Cardiac septum (tissue), 1 donor: ENCODE measurements around the gene SLC1A3. TPM values are rescaled to one million over a fixed set of nuclear protein-coding genes. Genes with fewer than 3 reads are reported as not detected.

ENCODE experiments used
- DNase-seq: peaks from one replicate; pipeline ENCODE4 v3.0.0-alpha.2; 2020; ENCODE audit warnings: low spot score
- intact Hi-C: fragments of 100-400 bp; cut with DNase I; formaldehyde crosslinking; loops from one replicate; pipeline ENCODE4 v1.14.0; 2022
- total RNA-seq: library from RNA; stranded (reverse); fragmentation: NEBNext Ultra II Directional; extraction: Animal tissue kit (Norgen Biotek cat#: 25700); gene quantifications from one replicate; pipeline ENCODE4 v1.2.1, GENCODE V29; 2021
- donor health status: DM: no; HTN: no; CAD: no.

SLC1A3 gene
- total RNA-seq, 1 donor from 2014 or later = 53.0 TPM

- DNase-seq = no peak
- intact Hi-C loops = no loop called here
Observed at GRCh38 chr5:36596756-36597155, 9.7 kb upstream of the SLC1A3 start.

DNA sequence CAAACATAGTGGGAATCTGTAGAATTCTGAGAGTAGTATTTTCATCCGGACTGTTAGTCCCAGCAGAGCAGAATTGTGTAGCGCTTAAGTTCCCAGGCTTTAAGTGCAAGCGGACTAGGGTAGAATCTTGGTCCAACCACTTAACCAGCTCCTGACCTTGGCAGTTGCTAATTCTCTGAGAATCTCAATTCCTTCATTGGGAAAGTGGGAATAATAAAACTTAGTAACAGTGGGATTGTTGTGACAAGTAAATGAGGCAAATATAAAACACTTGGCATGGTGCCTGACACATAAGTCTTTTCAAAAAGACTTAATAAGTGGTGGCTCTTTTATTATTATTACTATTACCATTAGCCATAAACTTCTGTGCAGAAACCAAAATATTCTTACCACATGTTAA, 8.4 kb upstream of the SLC1A3 start:
- intact Hi-C loops = no loop called here
- DNase-seq = no peak

DNA sequence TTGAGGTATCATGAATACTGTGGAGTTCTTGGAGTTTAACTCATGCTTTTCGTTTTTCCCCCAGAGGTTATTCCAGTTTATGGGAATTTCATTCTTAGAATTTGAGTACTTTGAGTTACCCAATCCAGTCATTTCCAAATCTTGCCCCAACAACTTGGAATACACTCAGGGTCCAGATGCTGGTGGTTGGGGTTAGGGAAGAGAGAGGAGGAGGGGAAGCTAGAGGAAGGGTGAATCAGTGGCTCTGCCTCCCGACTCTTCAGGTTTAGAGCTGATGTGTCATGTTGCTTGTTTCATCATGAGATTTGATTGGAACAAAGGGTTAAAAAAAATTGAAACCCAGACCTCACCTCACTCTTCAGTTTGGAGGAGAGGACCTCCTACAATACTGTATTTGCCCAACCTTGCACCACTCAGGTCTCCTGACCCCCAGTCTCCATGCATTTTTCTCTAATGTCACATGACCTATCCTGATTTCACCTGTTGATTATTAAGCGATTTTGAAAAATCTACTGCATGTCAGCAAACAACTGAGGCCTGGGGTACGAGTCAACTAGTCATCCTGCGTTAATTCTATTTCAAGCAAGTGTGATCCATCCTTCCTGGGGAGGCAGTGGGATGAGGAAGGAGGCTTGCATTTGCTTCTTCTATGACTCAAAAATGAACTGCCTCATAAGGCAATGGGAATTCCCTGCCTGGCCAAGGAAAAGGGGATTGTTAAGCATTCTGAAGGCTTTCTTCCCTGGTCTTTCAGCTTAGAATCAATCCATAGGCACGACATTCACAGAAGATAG, 6.2 kb upstream of the SLC1A3 start:
- DNase-seq = no peak
- intact Hi-C loops = no loop called here

GRCh38 chr5:36600917-36601527, 5.4 kb upstream of the SLC1A3 start:
- no peak for DNase-seq
- intact Hi-C loops = no loop called here

DNA sequence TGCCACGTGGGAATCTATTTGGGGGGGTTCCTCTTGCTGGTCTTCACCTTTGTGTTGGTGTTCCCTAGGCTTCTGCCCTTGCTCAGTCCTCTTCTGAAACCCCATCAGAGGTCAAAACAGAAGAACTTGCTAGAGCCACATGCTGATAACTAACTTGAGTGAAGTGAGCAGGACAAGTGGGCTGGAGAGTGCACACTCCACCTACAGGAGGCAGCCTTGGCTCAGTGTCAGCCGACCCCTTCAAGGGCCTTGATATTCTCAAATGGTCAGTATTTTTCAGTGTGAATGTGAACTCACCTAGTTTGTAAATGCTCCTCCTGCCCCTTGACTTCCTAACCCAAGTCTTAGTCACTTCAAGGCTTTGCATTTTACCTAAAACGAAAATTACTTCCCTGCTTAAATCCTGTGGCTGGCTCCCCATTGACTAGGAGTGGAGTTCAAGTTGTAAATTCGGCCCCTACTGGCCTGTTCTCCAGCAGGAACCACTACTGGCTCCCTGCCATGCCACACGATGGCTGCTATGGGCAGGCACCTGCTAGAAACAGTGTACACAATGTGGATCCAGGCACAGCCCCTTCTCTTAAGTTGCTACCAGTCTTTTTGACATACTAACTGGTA, 3.6 kb upstream of the SLC1A3 start:
- intact Hi-C loops = no loop called here
- no peak for DNase-seq

DNA sequence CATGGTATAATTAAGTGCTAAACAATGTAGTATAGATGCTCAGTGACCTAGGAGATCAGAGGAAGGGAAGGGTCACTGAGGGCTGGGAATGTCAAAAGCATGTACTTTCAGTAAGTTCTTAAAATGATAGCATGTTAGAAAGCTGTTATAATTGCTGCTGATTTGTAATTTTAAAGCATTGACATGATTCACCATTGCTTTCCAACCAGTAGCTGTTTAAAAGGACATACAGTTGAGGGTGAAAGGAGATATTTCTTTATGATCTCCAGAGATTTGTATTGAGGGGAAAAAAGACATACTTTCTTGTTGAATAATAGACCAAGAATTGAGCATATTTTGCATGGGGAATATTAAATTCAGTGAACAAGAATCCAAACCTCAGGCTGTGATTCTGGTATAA, 1.2 kb upstream of the SLC1A3 start:
- DNase-seq = no peak
- intact Hi-C loops = loop anchor here (5.0 kb wide), 3 partner anchors 33 to 188 kb away; no protein-coding TSS in a partner anchor

- intact Hi-C loops = loop anchor here (2.0 to 5.0 kb wide), 4 partner anchors 34 to 189 kb away; no protein-coding TSS in a partner anchor
Observed at GRCh38 chr5:36606036-36606427, 374 bp upstream of the SLC1A3 start.

DNA sequence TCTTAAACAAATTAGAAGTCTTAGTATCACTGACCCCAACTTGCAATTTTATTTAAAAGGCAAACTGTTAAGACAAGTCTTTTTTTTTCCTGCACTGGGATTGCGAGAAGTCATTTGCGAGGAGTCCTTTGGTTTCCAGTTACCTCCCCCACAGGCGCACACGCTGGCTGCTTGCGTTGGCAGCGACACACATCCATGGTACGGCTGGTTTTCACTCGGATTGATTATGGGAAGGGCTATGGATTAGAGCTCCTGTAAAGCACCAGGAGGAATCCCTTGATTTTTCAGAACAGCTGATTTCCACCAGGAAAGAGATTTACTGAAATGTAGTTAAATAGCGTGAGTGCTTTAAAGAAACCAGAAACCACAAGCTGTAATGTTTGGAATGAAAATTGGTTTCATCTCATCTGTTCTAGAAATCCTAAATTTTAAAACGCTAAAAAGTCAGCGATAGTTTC, 737 bp downstream of the SLC1A3 start:
- no peak for DNase-seq
- intact Hi-C loops = loop anchor here (2.0 to 5.0 kb wide), 4 partner anchors 35 to 190 kb away; no protein-coding TSS in a partner anchor

More at GRCh38 chr5:36606036-36606427, 374 bp upstream of the SLC1A3 start:
- DNase-seq = no peak

DNA sequence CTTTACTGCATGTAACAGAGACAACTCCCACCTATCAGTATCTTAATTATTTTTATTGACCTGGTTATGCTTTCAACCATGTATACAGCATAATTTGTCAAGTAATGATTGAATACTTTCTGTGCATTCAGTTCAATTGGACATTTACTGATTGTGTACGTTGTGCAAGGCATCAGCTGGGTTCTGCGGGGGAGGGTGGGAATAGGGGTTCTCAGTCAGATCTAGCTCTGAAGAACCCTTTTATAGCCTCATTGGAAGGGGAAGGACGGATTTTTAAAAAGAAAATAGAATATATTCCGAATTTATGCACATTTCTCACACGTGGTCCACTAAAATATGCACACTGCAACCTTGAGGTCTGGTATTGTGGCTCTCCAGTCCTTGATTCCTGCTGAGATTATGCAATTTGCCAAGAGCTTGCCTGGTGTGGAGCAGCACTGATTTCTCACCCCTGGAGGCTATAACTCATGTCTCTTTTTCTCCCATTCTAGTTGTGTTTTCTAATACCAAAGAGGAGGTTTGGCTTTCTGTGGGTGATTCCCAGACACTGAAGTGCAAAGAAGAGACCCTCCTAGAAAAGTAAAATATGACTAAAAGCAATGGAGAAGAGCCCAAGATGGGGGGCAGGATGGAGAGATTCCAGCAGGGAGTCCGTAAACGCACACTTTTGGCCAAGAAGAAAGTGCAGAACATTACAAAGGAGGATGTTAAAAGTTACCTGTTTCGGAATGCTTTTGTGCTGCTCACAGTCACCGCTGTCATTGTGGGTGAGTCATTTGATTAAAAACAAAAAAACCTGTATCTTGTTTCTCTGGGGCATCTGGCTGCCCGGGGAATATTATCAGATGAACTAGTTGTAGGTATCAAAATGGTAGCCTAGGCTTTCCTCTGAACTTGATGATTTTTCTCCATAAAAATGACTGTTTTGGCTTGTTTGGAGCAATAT, 1.7 kb downstream of the SLC1A3 start:
- intact Hi-C loops = loop anchor here (2.0 to 5.0 kb wide), 4 partner anchors 36 to 191 kb away; no protein-coding TSS in a partner anchor

DNA sequence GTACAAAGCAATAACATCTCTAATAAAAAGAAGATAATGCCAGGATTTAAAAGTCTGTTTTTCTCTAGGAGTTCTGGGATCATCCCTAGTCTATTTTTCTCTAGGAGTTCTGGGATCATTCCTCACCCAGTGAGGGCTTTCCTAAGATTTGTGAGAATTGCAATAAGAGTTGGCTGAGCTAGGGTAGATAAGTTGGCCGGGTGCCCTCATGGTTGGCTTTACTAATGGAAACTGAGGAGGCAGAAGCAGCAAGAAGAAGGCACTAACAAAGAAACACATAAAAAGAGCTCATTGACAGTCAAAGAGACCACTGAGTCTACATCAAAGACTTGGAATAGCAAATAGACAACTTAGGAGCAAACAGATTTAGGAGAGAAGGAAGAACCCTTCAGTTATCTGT, 4.2 kb downstream of the SLC1A3 start:
- no peak for DNase-seq
- intact Hi-C loops = loop anchor here (5.0 kb wide), 1 partner anchor 42 kb away; no protein-coding TSS in a partner anchor

More for the DNA sequence above, 1.7 kb downstream of the SLC1A3 start:
- DNase-seq = no peak

DNA sequence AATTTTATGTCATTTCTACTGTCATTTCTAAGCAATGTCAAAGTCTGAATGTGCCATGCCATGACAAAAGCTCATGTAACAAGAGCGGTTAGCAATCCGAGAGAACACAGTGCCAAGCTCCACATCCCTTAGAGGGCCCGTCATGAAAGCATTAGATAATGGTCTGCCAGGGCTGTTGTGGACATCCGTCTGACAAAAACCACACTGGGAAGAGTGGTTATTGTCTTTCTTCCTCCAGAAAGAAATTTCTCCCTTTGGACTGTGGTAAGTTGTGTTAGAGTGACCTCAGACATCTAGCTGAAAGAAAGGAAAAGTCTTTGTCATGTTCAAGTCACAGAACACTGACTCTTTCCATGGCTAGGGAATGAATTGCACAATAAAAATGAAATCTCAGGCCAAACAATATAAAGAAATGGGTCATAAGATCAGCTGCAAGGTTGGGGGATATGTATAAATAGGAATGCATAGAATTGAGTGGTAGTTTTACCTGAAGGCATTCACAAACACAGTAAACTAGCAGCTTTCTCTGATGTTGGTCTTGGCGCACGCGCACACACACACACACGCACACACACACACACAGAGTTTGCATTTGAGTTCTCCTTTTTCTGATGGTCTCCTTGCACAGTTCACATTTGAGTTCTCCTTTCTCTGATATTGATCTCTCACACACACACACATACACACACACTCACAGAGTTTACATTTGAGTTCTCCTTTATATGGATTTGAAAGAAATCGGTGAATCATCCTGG, 5.3 kb downstream of the SLC1A3 start:
- DNase-seq = no peak
- intact Hi-C loops = loop anchor here (5.0 kb wide), 1 partner anchor 41 kb away; no protein-coding TSS in a partner anchor

- intact Hi-C loops = loop anchor here (5.0 kb wide), 1 partner anchor 39 kb away; no protein-coding TSS in a partner anchor
- DNase-seq = no peak
Observed at GRCh38 chr5:36613241-36613640, 6.8 kb downstream of the SLC1A3 start.

DNA sequence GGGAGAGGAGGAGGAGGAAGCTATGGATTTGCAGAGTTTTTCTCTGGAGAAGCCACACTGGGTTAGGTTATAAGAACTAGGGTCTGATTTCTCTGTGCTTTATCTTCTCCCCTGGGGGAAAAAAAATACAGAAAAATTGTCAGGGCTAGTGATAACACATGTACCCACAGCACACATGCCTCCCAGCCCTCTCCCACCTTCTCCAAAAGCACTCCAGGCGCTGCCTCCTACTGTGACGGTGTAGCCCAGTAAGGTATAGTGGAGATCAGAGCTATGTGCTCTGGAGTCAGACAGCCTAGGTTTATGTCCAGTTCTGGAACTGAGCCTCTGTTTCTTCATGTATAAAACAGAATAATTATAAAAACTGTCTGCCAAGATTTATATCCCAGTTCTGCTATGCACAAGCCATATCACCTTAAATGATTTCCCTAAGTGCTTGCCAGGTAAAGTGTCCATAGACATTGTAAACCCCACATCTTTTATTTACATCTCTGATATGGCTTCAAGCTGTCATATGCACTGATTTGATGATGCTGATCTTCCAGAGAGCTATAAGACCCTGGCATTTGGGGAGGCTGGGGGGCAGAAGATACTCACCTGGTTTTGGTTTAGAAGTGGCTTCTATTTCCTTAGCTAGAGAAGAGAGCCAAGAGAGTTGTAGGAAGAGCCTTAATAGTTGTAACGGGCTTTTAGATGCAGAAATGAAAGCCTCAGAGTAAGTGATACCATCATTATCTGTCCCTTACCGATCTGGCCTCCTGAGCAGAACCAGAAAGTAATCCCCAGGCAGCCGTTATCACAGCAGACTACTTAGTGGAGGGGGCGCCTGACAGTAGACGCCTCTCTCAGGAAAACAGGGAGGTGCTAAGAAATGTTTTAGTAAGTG, 7.6 kb downstream of the SLC1A3 start:
- DNase-seq = no peak
- intact Hi-C loops = loop anchor here (5.0 kb wide), 1 partner anchor 38 kb away; no protein-coding TSS in a partner anchor

- intact Hi-C loops = loop anchor here (5.0 kb wide), 1 partner anchor 38 kb away; no protein-coding TSS in a partner anchor
- no peak for DNase-seq
Observed at GRCh38 chr5:36614657-36615308, 8.4 kb downstream of the SLC1A3 start.

GRCh38 chr5:36619012-36619635, 12.7 kb downstream of the SLC1A3 start:
- DNase-seq = no peak
- intact Hi-C loops = no loop called here

- no peak for DNase-seq
- intact Hi-C loops = no loop called here
Observed at GRCh38 chr5:36621985-36622384, 15.6 kb downstream of the SLC1A3 start.
